HepG2 (cell line): Measurements from ENCODE around the gene LTB4R. TPM values are rescaled to one million over a fixed set of nuclear protein-coding genes. Genes with fewer than 3 reads are reported as not detected.

ENCODE experiments used
- ADNP ChIP-seq: sonication (generic); formaldehyde crosslinking; IDR thresholded peaks from 2 replicates; pipeline ENCODE4 v1.4.0; 2020; ENCODE audit warnings: missing genetic modification reagents
- AHR ChIP-seq: IDR thresholded peaks from 2 replicates; pipeline ENCODE4 v1.6.1; 2018; ENCODE audit warnings: missing genetic modification reagents, missing compliant biosample characterization
- ELF1 ChIP-seq: sonication (generic); formaldehyde crosslinking; IDR thresholded peaks from 2 replicates; pipeline ENCODE4 v1.4.0; 2020; ENCODE audit warnings: missing genetic modification reagents
- GPBP1L1 ChIP-seq: sonication (generic); formaldehyde crosslinking; IDR thresholded peaks from 2 replicates; pipeline ENCODE4 v1.5.0; 2020; ENCODE audit warnings: mild to moderate bottlenecking, missing genetic modification reagents
- HDAC2 ChIP-seq: sonication (generic); formaldehyde crosslinking; IDR thresholded peaks from 2 replicates; pipeline ENCODE4 v1.4.0; 2020; ENCODE audit warnings: missing genetic modification reagents
- HIC2 ChIP-seq: sonication (generic); formaldehyde crosslinking; IDR thresholded peaks from 2 replicates; pipeline ENCODE4 v1.9.0; 2022; ENCODE audit warnings: low read depth, missing genetic modification reagents
- MAFK ChIP-seq, 2 experiments: IDR thresholded peaks in 1 of 2; conservative IDR thresholded peaks in 1 of 2; 2 replicates each; pipeline ENCODE4 v1.6.1; 2011; ENCODE audit warnings: improper control_type of control experiment in 2 of 2, low read length in 2 of 2
- MED13 ChIP-seq: sonication (generic); formaldehyde crosslinking; IDR thresholded peaks from 2 replicates; pipeline ENCODE4 v1.5.0; 2020; ENCODE audit warnings: missing genetic modification reagents
- MLLT10 ChIP-seq: sonication (generic); formaldehyde crosslinking; IDR thresholded peaks from 2 replicates; pipeline ENCODE4 v1.4.0; 2020; ENCODE audit warnings: missing genetic modification reagents
- POLR2A ChIP-seq, 2 experiments: IDR thresholded peaks; 2 replicates each; pipeline ENCODE4 v1.6.1; 2011; ENCODE audit warnings: low read depth in 2 of 2, low read length in 2 of 2, mild to moderate bottlenecking in 1 of 2, moderate library complexity in 1 of 2; ENCODE audit not compliant: insufficient read depth in 1 of 2
- RARA ChIP-seq: IDR thresholded peaks from 2 replicates; pipeline ENCODE4 v1.6.1; 2016; ENCODE audit warnings: missing genetic modification reagents, missing compliant biosample characterization
- RFX1 ChIP-seq: fragments of 450-650 bp; IDR thresholded peaks from 2 replicates; pipeline ENCODE4 v1.6.1; 2017
- SATB2 ChIP-seq: sonication (generic); formaldehyde crosslinking; IDR thresholded peaks from 2 replicates; pipeline ENCODE4 v1.5.0; 2020; ENCODE audit warnings: missing genetic modification reagents
- SMYD3 ChIP-seq: sonication (generic); formaldehyde crosslinking; IDR thresholded peaks from 2 replicates; pipeline ENCODE4 v1.8.1; 2023; ENCODE audit warnings: mild to moderate bottlenecking, missing genetic modification reagents
- TBX3 ChIP-seq: fragments of 450-650 bp; IDR thresholded peaks from 2 replicates; pipeline ENCODE4 v1.6.1; 2017; ENCODE audit warnings: antibody characterized with exemption, mild to moderate bottlenecking, inconsistent platforms, borderline replicate concordance
- YY1 ChIP-seq: IDR thresholded peaks from 2 replicates; pipeline ENCODE4 v1.6.1; 2011; ENCODE audit warnings: low read length, low read depth, moderate library complexity, mild to moderate bottlenecking; ENCODE audit not compliant: insufficient read depth, insufficient replicate concordance
- ZBTB4 ChIP-seq: sonication (generic); formaldehyde crosslinking; IDR thresholded peaks from 2 replicates; pipeline ENCODE4 v1.4.0; 2020; ENCODE audit warnings: missing genetic modification reagents, mild to moderate bottlenecking, borderline replicate concordance
- ZFP37 ChIP-seq: sonication (generic); formaldehyde crosslinking; IDR thresholded peaks from 2 replicates; pipeline ENCODE4 v1.4.0; 2020; ENCODE audit warnings: missing genetic modification reagents, borderline replicate concordance
- ZKSCAN5 ChIP-seq: sonication (generic); formaldehyde crosslinking; IDR thresholded peaks from 2 replicates; pipeline ENCODE4 v1.5.1; 2020; ENCODE audit warnings: mild to moderate bottlenecking, missing genetic modification reagents
- ZNF138 ChIP-seq: sonication (generic); formaldehyde crosslinking; IDR thresholded peaks from 2 replicates; pipeline ENCODE4 v1.5.0; 2020; ENCODE audit warnings: mild to moderate bottlenecking, low read depth, missing genetic modification reagents
- ZNF264 ChIP-seq: sonication (generic); formaldehyde crosslinking; IDR thresholded peaks from 2 replicates; pipeline ENCODE4 v1.4.0; 2020; ENCODE audit warnings: missing genetic modification reagents
- ZNF34 ChIP-seq: sonication (generic); formaldehyde crosslinking; IDR thresholded peaks from 2 replicates; pipeline ENCODE4 v1.4.0; 2020; ENCODE audit warnings: mild to moderate bottlenecking, missing genetic modification reagents, borderline replicate concordance
- ZNF383 ChIP-seq: sonication (generic); formaldehyde crosslinking; IDR thresholded peaks from 2 replicates; pipeline ENCODE4 v1.4.0; 2020; ENCODE audit warnings: missing genetic modification reagents, mild to moderate bottlenecking, borderline replicate concordance
- ZNF44 ChIP-seq: sonication (generic); formaldehyde crosslinking; IDR thresholded peaks from 2 replicates; pipeline ENCODE4 v1.5.1; 2020; ENCODE audit warnings: mild to moderate bottlenecking, missing genetic modification reagents
- ZNF550 ChIP-seq: sonication (generic); formaldehyde crosslinking; IDR thresholded peaks from 2 replicates; pipeline ENCODE4 v1.4.0; 2020; ENCODE audit warnings: mild to moderate bottlenecking, missing genetic modification reagents, borderline replicate concordance
- ZNF883 ChIP-seq: sonication (generic); formaldehyde crosslinking; IDR thresholded peaks from 2 replicates; pipeline ENCODE4 v1.5.1; 2020; ENCODE audit warnings: mild to moderate bottlenecking, missing genetic modification reagents; ENCODE audit errors: not compliant biosample characterization
- polyA plus RNA-seq, 8 experiments: library from polyadenylated mRNA; depleted of rRNA in 3 of 8; stranded (reverse) in 7 of 8; unstranded in 1 of 8; fragments of >200 nt; fragmentation: Illumina TruSeq in 4 of 8; extraction: Trizol in 4 of 8; gene quantifications; 2 replicates each; pipeline versions ENCODE4 v1.2.1 to v1.2.3, GENCODE V29; 2011 to 2016; ENCODE audit warnings: low read depth in 4 of 8, missing spikeins in 1 of 8, mixed read lengths in 1 of 8; ENCODE audit not compliant: insufficient read depth in 1 of 8
- total RNA-seq, 5 experiments: library from RNA; depleted of rRNA; stranded (reverse); fragments of >200 nt; fragmentation: Illumina TruSeq; extraction: Trizol; gene quantifications; 2 replicates each; pipeline ENCODE4 v1.2.3, GENCODE V29; 2016; ENCODE audit warnings: low read depth in 1 of 5

The LTB4R gene
- total and polyA plus RNA-seq, 2 of the 13 experiments (the other 11 are each of a cell fraction or from before 2014, with no cell fraction given) = 3.2 to 8.2 TPM

GRCh38 chr14:24270537-24271133, 40.7 kb upstream of the LTB4R start (continued):
- no peak for TF ChIP-seq SMYD3 (CRISPR knock-in tag)
- 0 out of 2 replicates have a peak, but pooled peaks have one; percentile 11 for TF ChIP-seq ZFP37
- no peak for TF ChIP-seq YY1
- TF ChIP-seq ZKSCAN5 (CRISPR knock-in tag) = 0 out of 2 replicates have a peak, but pooled peaks have one; percentile 72
- no peak for TF ChIP-seq TBX3
- no peak for TF ChIP-seq RARA (CRISPR knock-in tag)
- TF ChIP-seq SATB2 = no peak
- TF ChIP-seq ZNF44 = peak; percentile 92
- peak; percentile 31; the same call in 1 of the 2 replicates for TF ChIP-seq MED13 (CRISPR knock-in tag)
- peak; percentile 46; the same call in 1 of the 2 replicates for TF ChIP-seq HIC2 (CRISPR knock-in tag)
- TF ChIP-seq ZNF34 = peak; percentile 16; the same call in 1 of the 2 replicates
- no peak for TF ChIP-seq AHR
- TF ChIP-seq POLR2A (IDR thresholded peaks at IDR 0.05; ENCODE audit: insufficient read depth in 1 of 2, low read depth in 2 of 2, low read length in 2 of 2) = no peak
- TF ChIP-seq ELF1 (CRISPR knock-in tag) = no peak
- no peak for TF ChIP-seq ZNF383
- peak; percentile 7; the same call in 1 of the 2 replicates for TF ChIP-seq ZNF550 (CRISPR knock-in tag)
- TF ChIP-seq ZBTB4 (CRISPR knock-in tag) = peak; percentile 43; the same call in 1 of the 2 replicates
- TF ChIP-seq ZNF883 (CRISPR knock-in tag) = no peak
- no peak for TF ChIP-seq RFX1
- TF ChIP-seq MAFK (conservative IDR thresholded peaks at IDR 0.05 in 1 of 2, IDR thresholded peaks at IDR 0.05 in 1 of 2; ENCODE audit: low read length in 2 of 2) = no peak
- 0 out of 2 replicates have a peak, but pooled peaks have one; percentile 53 for TF ChIP-seq HDAC2 (CRISPR knock-in tag)
- TF ChIP-seq MLLT10 (CRISPR knock-in tag) = no peak
- TF ChIP-seq ZNF264 = no peak
- no peak for TF ChIP-seq GPBP1L1
- TF ChIP-seq ADNP (CRISPR knock-in tag) = peak; percentile 97
- peak; percentile 90 for TF ChIP-seq ZNF138 (CRISPR knock-in tag)
